Lung (tissue), 12 donors: Measurements from ENCODE around the gene TIRAP. TPM values are rescaled to one million over a fixed set of nuclear protein-coding genes. Genes with fewer than 3 reads are reported as not detected.

Source experiments
- ATAC-seq: fragments of 200-7000 bp; cut with Tn5 transposase; one replicate; pipeline ENCODE4 v1.9.1; 2020; ENCODE audit warnings: moderate number of reproducible peaks; ENCODE audit not compliant: insufficient read depth, low FRiP score
- DNase-seq, 3 donors: peaks; one replicate each; pipeline ENCODE4 v3.0.0-alpha.2; 2013 to 2017
- H3K27ac ChIP-seq, 2 donors: one replicate each; pipeline ENCODE4 v1.5.1; 2013; ENCODE audit warnings: mild to moderate bottlenecking in 2 of 2, moderate library complexity in 2 of 2, control low read depth in 1 of 2, inconsistent platforms in 1 of 2, low read depth in 1 of 2, low read length in 1 of 2
- H3K27me3 ChIP-seq, 3 donors: one replicate each; pipeline ENCODE4 v1.5.1; 2013; ENCODE audit warnings: low read length in 2 of 3; ENCODE audit not compliant: control insufficient read depth in 3 of 3, insufficient read depth in 3 of 3
- H3K36me3 ChIP-seq, 4 donors: one replicate each; pipeline ENCODE4 v1.5.1; 2013; ENCODE audit warnings: low read length in 4 of 4, mild to moderate bottlenecking in 1 of 4, moderate library complexity in 1 of 4; ENCODE audit not compliant: control insufficient read depth in 4 of 4, insufficient read depth in 4 of 4
- H3K4me1 ChIP-seq, 5 donors: one replicate each; pipeline ENCODE4 v1.5.1; 2013; ENCODE audit warnings: low read length in 5 of 5, mild to moderate bottlenecking in 2 of 5, moderate library complexity in 1 of 5; ENCODE audit not compliant: control insufficient read depth in 5 of 5, insufficient read depth in 5 of 5
- H3K4me3 ChIP-seq: one replicate; pipeline ENCODE4 v1.5.1; 2013; ENCODE audit warnings: mild to moderate bottlenecking, control low read depth, moderate library complexity
- H3K9ac ChIP-seq, 2 donors: one replicate each; pipeline ENCODE4 v1.5.1; 2013; ENCODE audit warnings: low read length in 2 of 2, control low read depth in 1 of 2; ENCODE audit not compliant: insufficient read depth in 1 of 2
- H3K9me3 ChIP-seq, 4 donors: one replicate each; pipeline ENCODE4 v1.5.1; 2013; ENCODE audit warnings: low read length in 3 of 4, mild to moderate bottlenecking in 1 of 4, moderate library complexity in 1 of 4; ENCODE audit not compliant: control insufficient read depth in 4 of 4, insufficient read depth in 3 of 4
- CTCF ChIP-seq: IDR thresholded peaks from 2 replicates; pipeline ENCODE4 v1.5.1; 2012; ENCODE audit warnings: mild to moderate bottlenecking; ENCODE audit errors: control extremely low read depth, extremely low read depth
- WGBS, 2 donors: extraction: QIAGEN DNeasy Blood & Tissue Kit; methylation state at CpG; one replicate each; pipeline ENCODE4 v1.1.7; 2013; 5-methylcytosine and 5-hydroxymethylcytosine counted together
- polyA plus RNA-seq, 2 donors: library from polyadenylated mRNA; stranded (reverse); fragments of 200-250 nt; gene quantifications; one replicate each; pipeline ENCODE4 v1.2.1, GENCODE V29; 2013
- total RNA-seq, 2 donors: library from RNA; depleted of rRNA in 1 of 2; stranded (reverse); fragments of >200 nt in 1 of 2; gene quantifications; one replicate each; pipeline ENCODE4 v1.2.1, GENCODE V29; 2014 to 2021
- donor health status: control.
- donor health status: control.
- donor health status: Bipolar disorder and iron deficiency.
- donor health status: healthy.
- donor health status: DM: yes; HTN: yes; CAD: no.

Gene TIRAP
- total and polyA plus RNA-seq, 4 donors = 5.5 to 12.5 (median 9.7) TPM

GRCh38 chr11:126328001-126328390, 45.1 kb downstream of the TIRAP start:
- no peak for ATAC-seq
- H3K9me3 ChIP-seq = no peaks in the 10 kb centered on the region
- WGBS, 2 donors = 92 to 95% methylated on average over 20 of the region's 20 CpGs
- H3K27me3 ChIP-seq = no peaks in the 10 kb centered on the region
- H3K9ac ChIP-seq = no peak overlapping the region
- no peak overlapping the region for H3K27ac ChIP-seq
- H3K4me3 ChIP-seq = no peak overlapping the region
- H3K36me3 ChIP-seq = peaks cover 0 to 8% (median 6%) of the 10 kb centered on the region in 4 donors
- H3K4me1 ChIP-seq = peaks cover 0 to 2% (median 0%) of the 10 kb centered on the region in 5 donors
- TF ChIP-seq CTCF = no peak
- no peak for DNase-seq

- DNase-seq (no peak), ATAC-seq (no peak)
- Histone ChIP-seq H3K4me3 (no peak overlapping the region), H3K36me3 (peaks cover 0 to 8% (median 7%) of the 10 kb centered on the region in 4 donors), H3K4me1 (peaks cover 0 to 2% (median 0%) of the 10 kb centered on the region in 5 donors), H3K27ac (no peak overlapping the region), H3K9ac (no peak overlapping the region), H3K9me3 (no peaks in the 10 kb centered on the region), H3K27me3 (no peaks in the 10 kb centered on the region)
- no peak for TF ChIP-seq CTCF
- 95 to 98% methylated on average over 12 of the region's 12 CpGs for whole genome bisulfite sequencing, 2 donors
These were observed 45.6 kb downstream of the TIRAP start for GRCh38 chr11:126328444-126328843.

- peaks cover 0 to 10% (median 7%) of the 10 kb centered on the region in 4 donors for H3K36me3 ChIP-seq
- no peak overlapping the region for H3K27ac ChIP-seq
- H3K9me3 ChIP-seq = no peaks in the 10 kb centered on the region
- 81 to 83% methylated on average over 9 of the region's 9 CpGs for WGBS, 2 donors
- DNase-seq (no peak), ATAC-seq (no peak)
- H3K27me3 ChIP-seq = no peaks in the 10 kb centered on the region
- H3K4me1 ChIP-seq = peaks cover 0 to 2% (median 0%) of the 10 kb centered on the region in 5 donors
- TF ChIP-seq CTCF = no peak
- H3K4me3 ChIP-seq = no peak overlapping the region
- no peak overlapping the region for H3K9ac ChIP-seq
These were observed 46.2 kb downstream of the TIRAP start for GRCh38 chr11:126328938-126329643.
